ENCODE measurements around the gene TMTC3. TPM values are rescaled to one million over a fixed set of nuclear protein-coding genes. Genes with fewer than 3 reads are reported as not detected.
"Not testable (repeated sequence)": the region's sequence is repeated elsewhere in the genome, so short reads cannot be mapped to it uniquely, and the experiment has no call there.

Gene TMTC3
- total and polyA plus RNA-seq, 9 donors = 3.9 to 21.9 (median 19.9) TPM

- no peaks in the 10 kb centered on the region for H3K27me3 ChIP-seq
- TF ChIP-seq POLR2A (IDR thresholded peaks at IDR 0.05) = no peak
- TF ChIP-seq, protein P1, sequence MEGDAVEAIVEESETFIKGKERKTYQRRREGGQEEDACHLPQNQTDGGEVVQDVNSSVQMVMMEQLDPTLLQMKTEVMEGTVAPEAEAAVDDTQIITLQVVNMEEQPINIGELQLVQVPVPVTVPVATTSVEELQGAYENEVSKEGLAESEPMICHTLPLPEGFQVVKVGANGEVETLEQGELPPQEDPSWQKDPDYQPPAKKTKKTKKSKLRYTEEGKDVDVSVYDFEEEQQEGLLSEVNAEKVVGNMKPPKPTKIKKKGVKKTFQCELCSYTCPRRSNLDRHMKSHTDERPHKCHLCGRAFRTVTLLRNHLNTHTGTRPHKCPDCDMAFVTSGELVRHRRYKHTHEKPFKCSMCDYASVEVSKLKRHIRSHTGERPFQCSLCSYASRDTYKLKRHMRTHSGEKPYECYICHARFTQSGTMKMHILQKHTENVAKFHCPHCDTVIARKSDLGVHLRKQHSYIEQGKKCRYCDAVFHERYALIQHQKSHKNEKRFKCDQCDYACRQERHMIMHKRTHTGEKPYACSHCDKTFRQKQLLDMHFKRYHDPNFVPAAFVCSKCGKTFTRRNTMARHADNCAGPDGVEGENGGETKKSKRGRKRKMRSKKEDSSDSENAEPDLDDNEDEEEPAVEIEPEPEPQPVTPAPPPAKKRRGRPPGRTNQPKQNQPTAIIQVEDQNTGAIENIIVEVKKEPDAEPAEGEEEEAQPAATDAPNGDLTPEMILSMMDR (IDR thresholded peaks at IDR 0.05) = no peak
- TF ChIP-seq EP300 (IDR thresholded peaks at IDR 0.05) = no peak
- H3K36me3 ChIP-seq = no peaks in the 10 kb centered on the region
- WGBS, 3 donors = 96 to 99% (median 96%) methylated on average over 3 of the region's 3 CpGs
- H3K4me3 ChIP-seq = no peak overlapping the region
- no peak for DNase-seq
- H3K4me1 ChIP-seq (ENCODE audit: insufficient read depth) = no peaks in the 10 kb centered on the region
- intact Hi-C loops (cut with DNase I) = no loop called here
- H3K9me3 ChIP-seq = no peaks in the 10 kb centered on the region
- no peak overlapping the region for H3K27ac ChIP-seq
Observed at GRCh38 chr12:88127855-88128254, 14.3 kb upstream of the TMTC3 start.

DNA sequence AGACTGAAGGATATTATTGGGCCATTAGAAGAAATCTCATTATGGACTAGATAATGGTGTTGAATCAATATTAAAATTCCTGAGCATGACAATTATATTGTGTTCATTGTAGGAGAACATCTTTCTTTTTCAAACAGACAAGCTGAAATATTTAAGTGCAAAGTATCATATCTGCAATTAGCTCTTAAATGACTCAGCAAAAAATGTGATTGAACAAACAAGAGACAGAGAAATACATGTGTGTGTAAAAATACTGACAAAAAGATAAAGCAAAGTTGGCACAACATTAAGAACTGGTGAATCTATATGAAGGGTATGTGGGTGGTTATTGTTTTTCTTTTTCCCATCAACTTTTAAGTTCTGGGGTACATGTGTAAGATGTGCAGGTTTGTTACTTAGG, 9.7 kb upstream of the TMTC3 start:
- DNase-seq = no peak
- Histone ChIP-seq H3K4me3 (no peak overlapping the region), H3K4me1 (ENCODE audit: insufficient read depth) (no peaks in the 10 kb centered on the region), H3K9me3 (no peaks in the 10 kb centered on the region), H3K27ac (no peak overlapping the region), H3K27me3 (no peaks in the 10 kb centered on the region), H3K36me3 (no peaks in the 10 kb centered on the region)
- intact Hi-C loops (cut with DNase I) = no loop called here
- TF ChIP-seq EP300 (IDR thresholded peaks at IDR 0.05) (no peak), POLR2A (IDR thresholded peaks at IDR 0.05) (no peak)
- TF ChIP-seq, protein P1 (IDR thresholded peaks at IDR 0.05) = no peak

GRCh38 chr12:88133181-88133580, 8.9 kb upstream of the TMTC3 start:
- H3K27ac ChIP-seq; H3K9me3 ChIP-seq; DNase-seq; H3K27me3 ChIP-seq; intact Hi-C loops (cut with DNase I); H3K36me3 ChIP-seq; H3K4me1 ChIP-seq (ENCODE audit: insufficient read depth); H3K4me3 ChIP-seq: not testable (repeated sequence)
- 94 to 97% (median 95%) methylated on average over 2 of the region's 2 CpGs for WGBS, 3 donors

GRCh38 chr12:88139711-88140110, 2.4 kb upstream of the TMTC3 start:
- H3K27ac ChIP-seq; H3K4me3 ChIP-seq; H3K4me1 ChIP-seq (ENCODE audit: insufficient read depth); DNase-seq; H3K36me3 ChIP-seq; H3K9me3 ChIP-seq; H3K27me3 ChIP-seq; intact Hi-C loops (cut with DNase I): not testable (repeated sequence)
- 94 to 99% (median 95%) methylated on average over 4 of the region's 4 CpGs for whole genome bisulfite sequencing, 3 donors

DNA sequence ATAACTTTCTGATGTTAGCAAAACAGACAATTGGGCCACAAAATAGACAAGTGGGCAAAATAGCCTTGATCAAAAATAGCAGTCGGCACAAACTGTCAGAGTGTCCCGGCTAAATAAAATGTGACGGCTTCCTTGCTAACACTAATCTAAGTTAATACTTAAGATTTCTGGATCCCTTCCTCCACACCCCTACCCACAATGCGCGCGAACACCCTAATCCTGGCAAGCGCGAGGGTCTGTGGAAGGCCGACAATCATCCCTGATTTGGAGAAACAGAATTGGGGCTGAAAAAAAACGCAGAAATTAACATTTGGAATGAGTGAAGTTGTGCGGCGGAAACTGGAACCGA, 708 bp upstream of the TMTC3 start:
- peak overlapping the region in 1 of 2 donors; percentile 61 for H3K27ac ChIP-seq
- intact Hi-C loops (cut with DNase I) = no loop called here
- peaks cover 3% of the 10 kb centered on the region for H3K27me3 ChIP-seq
- 1 to 5% (median 2%) methylated on average over 13 of the region's 13 CpGs for WGBS, 3 donors
- H3K4me1 ChIP-seq (ENCODE audit: insufficient read depth) = peaks cover 3% of the 10 kb centered on the region
- no peak for DNase-seq
- H3K9me3 ChIP-seq = no peaks in the 10 kb centered on the region
- H3K36me3 ChIP-seq = no peaks in the 10 kb centered on the region
- peak overlapping the region; percentile 62 for H3K4me3 ChIP-seq
- no peak for TF ChIP-seq EP300 (IDR thresholded peaks at IDR 0.05)
- TF ChIP-seq POLR2A (IDR thresholded peaks at IDR 0.05) = no peak

GRCh38 chr12:88142610-88142991, 494 bp downstream of the TMTC3 start:
- peak overlapping the region; percentile 62 for H3K4me3 ChIP-seq
- WGBS, 3 donors = 0% methylated on average over 18 of the region's 18 CpGs
- intact Hi-C loops (cut with DNase I) = no loop called here

More at GRCh38 chr12:88142610-88142991, 494 bp downstream of the TMTC3 start:
- H3K4me1 ChIP-seq (ENCODE audit: insufficient read depth) = peaks cover 3% of the 10 kb centered on the region
- H3K27me3 ChIP-seq = peaks cover 3% of the 10 kb centered on the region
- H3K9me3 ChIP-seq = no peaks in the 10 kb centered on the region
- TF ChIP-seq, protein P1 (IDR thresholded peaks at IDR 0.05) = no peak
- no peak for TF ChIP-seq POLR2A (IDR thresholded peaks at IDR 0.05)
- no peak for TF ChIP-seq EP300 (IDR thresholded peaks at IDR 0.05)
- DNase-seq = peak in 4 of 5 donors; percentile 10 to 44 (median 31)
- no peaks in the 10 kb centered on the region for H3K36me3 ChIP-seq
- peak overlapping the region in 1 of 2 donors; percentile 45 for H3K27ac ChIP-seq
